Brain microvascular endothelial cell (primary cell): ENCODE measurements around the gene KCNMA1.

Source experiments
- DNase-seq: peaks from one replicate; pipeline ENCODE4 v3.0.0-alpha.2; 2020
- H3K27ac ChIP-seq: fragments of 250-450 bp; sonication (Bioruptor Pico); 2 replicates; pipeline ENCODE4 v1.5.1; 2020; ENCODE audit warnings: mild to moderate bottlenecking, moderate library complexity
- H3K27me3 ChIP-seq: fragments of 250-450 bp; sonication (Bioruptor Pico); replicated peaks from 2 replicates; pipeline ENCODE4 v1.5.1; 2020; ENCODE audit warnings: mild to moderate bottlenecking
- H3K36me3 ChIP-seq: fragments of 250-450 bp; sonication (Bioruptor Pico); replicated peaks from 2 replicates; pipeline ENCODE4 v1.5.1; 2020; ENCODE audit warnings: mild to moderate bottlenecking
- H3K4me3 ChIP-seq: 2 replicates; pipeline ENCODE4 v1.5.1; 2011; ENCODE audit warnings: low read depth, mild to moderate bottlenecking, control low read depth, low read length, moderate library complexity
- in situ Hi-C: cut with HindIII; loops from 2 replicates; pipeline ENCODE4 v1.10.0; 2017; ENCODE audit warnings: low sequenced_read_pairs, low pct_ligation_motif_present
- TF ChIP-seq, protein P1 (sequence below): IDR thresholded peaks from 2 replicates; pipeline ENCODE4 v1.5.1; 2011; ENCODE audit warnings: low read depth, mild to moderate bottlenecking, moderate library complexity, low read length, control low read depth, inconsistent platforms; ENCODE audit errors: missing control alignments

Gene KCNMA1

DNA sequence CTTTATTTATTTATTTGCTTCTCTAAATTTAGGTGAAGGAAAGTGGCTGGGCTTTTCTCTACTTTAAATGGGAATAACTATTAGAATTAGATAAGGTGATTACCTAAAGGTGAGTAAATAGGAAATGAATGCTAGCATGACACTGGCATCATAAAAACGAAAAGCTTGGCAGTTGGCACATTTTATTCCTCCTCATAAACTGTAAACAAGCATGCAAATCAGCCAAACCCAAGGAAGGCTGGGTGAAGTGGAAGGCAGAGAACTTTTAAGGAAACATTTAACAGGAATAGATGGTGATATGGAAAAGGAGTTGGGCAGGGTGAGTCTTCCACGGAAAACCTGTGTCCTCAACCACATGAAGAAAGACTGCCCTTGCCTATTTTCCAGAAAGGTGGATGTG lies 669.1 kb downstream of the KCNMA1 start:
- Histone ChIP-seq H3K27me3 (no peaks in the 10 kb centered on the region), H3K36me3 (no peaks in the 10 kb centered on the region), H3K4me3 (no peak overlapping the region), H3K27ac (no peak overlapping the region)
- TF ChIP-seq, protein P1, sequence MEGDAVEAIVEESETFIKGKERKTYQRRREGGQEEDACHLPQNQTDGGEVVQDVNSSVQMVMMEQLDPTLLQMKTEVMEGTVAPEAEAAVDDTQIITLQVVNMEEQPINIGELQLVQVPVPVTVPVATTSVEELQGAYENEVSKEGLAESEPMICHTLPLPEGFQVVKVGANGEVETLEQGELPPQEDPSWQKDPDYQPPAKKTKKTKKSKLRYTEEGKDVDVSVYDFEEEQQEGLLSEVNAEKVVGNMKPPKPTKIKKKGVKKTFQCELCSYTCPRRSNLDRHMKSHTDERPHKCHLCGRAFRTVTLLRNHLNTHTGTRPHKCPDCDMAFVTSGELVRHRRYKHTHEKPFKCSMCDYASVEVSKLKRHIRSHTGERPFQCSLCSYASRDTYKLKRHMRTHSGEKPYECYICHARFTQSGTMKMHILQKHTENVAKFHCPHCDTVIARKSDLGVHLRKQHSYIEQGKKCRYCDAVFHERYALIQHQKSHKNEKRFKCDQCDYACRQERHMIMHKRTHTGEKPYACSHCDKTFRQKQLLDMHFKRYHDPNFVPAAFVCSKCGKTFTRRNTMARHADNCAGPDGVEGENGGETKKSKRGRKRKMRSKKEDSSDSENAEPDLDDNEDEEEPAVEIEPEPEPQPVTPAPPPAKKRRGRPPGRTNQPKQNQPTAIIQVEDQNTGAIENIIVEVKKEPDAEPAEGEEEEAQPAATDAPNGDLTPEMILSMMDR = no peak
- DNase-seq = no peak
- in situ Hi-C loops = no loop called here

DNA sequence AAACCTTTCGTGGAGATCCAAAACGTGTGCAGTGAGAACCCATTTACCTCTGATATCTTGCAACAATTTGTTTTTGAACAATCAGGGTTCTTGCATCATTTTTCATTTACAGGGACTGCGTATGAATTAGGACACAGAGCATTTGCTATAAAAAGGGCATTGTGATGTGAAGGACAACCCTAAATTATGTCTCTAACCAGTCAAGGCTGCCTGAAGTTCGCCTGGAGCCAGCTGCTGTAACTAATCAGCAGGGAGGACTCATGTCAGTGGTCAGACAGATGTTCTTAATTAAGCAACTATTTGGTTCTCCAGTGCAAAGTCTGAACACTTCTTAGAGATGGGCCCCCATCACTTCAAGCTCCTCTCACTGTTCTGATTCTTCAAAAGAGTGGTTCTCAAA lies 674.8 kb downstream of the KCNMA1 start:
- H3K4me3 ChIP-seq = no peak overlapping the region
- no peaks in the 10 kb centered on the region for H3K27me3 ChIP-seq
- in situ Hi-C loops = no loop called here
- no peak overlapping the region for H3K27ac ChIP-seq
- TF ChIP-seq, protein P1 = no peak
- no peak for DNase-seq
- H3K36me3 ChIP-seq = no peaks in the 10 kb centered on the region

DNA sequence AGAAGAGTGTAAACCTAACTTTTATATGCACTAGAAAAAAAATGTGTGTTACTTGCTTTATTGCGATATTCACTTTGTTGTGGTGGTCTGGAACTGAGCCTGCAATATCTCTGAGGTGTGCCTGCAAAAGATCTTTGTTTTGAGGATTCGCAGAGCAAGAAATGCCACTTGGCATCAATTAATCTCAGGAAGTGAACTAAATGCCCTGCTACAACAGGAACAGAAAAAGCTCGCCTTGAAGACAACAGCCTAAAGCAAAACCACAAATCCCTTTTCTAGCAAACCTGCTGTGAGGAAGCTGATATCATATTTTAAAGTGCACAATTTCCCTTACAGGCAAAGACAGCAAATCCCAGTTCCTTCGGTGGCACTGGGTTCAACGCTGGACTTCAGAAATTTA lies 675.8 kb downstream of the KCNMA1 start:
- Histone ChIP-seq H3K27ac (no peak overlapping the region), H3K27me3 (no peaks in the 10 kb centered on the region), H3K36me3 (no peaks in the 10 kb centered on the region), H3K4me3 (no peak overlapping the region)
- TF ChIP-seq, protein P1 = no peak
- DNase-seq = no peak
- in situ Hi-C loops = no loop called here

DNA sequence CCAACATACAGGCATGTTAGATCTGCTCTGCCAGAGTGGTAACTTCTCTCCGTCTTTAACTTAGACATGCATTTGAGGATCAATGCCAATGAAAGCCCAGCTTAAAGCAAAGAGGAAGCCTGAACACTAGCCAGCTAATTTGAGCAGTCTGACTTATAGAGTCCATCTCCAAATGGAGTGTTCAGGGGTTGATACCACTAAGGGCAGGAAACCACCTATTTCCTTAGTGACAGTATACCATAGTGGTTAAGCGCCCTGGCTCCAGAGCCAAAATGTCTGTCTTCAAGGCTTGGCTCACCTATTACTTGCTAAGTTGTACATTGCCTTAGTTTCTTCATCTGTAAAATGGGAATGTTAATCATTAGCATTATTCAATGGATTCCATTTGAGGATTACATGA lies 678.5 kb downstream of the KCNMA1 start:
- Histone ChIP-seq H3K27ac (no peak overlapping the region), H3K27me3 (no peaks in the 10 kb centered on the region), H3K4me3 (no peak overlapping the region), H3K36me3 (no peaks in the 10 kb centered on the region)
- in situ Hi-C loops = no loop called here
- DNase-seq = no peak
- TF ChIP-seq, protein P1 = no peak

DNA sequence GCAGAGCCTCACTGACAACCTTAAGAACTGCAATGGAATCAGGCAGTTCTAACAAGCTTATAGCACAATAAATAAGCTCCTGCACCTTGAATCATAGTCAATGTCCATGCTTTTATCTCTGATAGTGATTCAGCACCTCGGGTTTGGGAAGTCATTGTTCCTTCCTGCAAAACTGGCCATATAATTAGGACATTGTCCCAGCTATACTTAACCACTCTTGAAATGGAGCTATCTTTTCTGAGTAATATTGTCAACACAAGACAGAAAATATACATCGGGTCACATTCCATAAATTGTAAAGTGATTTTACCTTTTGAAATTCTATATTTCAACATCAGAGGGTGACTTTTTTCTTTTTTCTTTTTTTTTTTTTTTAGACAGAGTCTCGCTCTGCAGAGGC lies 682.8 kb downstream of the KCNMA1 start:
- in situ Hi-C loops = no loop called here
- TF ChIP-seq, protein P1 = no peak
- Histone ChIP-seq H3K27ac (no peak overlapping the region), H3K4me3 (no peak overlapping the region), H3K36me3 (no peaks in the 10 kb centered on the region), H3K27me3 (no peaks in the 10 kb centered on the region)
- DNase-seq = no peak

DNA sequence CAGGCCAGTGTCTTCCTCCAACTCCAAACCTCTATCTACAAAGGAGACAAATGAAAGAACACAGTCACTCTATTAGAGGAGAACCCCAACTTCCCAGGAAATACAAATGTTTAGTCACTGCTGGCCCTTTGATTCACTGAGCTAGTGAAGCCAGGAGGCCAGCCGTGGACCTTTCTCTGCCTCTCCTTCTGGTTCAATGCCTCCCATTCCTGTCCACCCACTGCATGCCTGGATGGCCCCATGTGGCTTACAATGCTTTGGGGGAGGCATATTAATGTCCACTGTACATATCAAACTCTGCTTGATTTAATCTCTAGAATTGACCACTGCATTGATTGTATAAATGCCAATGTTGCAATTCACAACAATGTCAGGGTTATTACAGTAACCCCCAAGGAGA lies 687.3 kb downstream of the KCNMA1 start:
- TF ChIP-seq, protein P1 = no peak
- Histone ChIP-seq H3K27ac (no peak overlapping the region), H3K36me3 (no peaks in the 10 kb centered on the region), H3K27me3 (no peaks in the 10 kb centered on the region), H3K4me3 (no peak overlapping the region)
- DNase-seq = peak; percentile 3
- in situ Hi-C loops = no loop called here
